ENCODE data around the gene KIFC3.

The KIFC3 gene

DNA sequence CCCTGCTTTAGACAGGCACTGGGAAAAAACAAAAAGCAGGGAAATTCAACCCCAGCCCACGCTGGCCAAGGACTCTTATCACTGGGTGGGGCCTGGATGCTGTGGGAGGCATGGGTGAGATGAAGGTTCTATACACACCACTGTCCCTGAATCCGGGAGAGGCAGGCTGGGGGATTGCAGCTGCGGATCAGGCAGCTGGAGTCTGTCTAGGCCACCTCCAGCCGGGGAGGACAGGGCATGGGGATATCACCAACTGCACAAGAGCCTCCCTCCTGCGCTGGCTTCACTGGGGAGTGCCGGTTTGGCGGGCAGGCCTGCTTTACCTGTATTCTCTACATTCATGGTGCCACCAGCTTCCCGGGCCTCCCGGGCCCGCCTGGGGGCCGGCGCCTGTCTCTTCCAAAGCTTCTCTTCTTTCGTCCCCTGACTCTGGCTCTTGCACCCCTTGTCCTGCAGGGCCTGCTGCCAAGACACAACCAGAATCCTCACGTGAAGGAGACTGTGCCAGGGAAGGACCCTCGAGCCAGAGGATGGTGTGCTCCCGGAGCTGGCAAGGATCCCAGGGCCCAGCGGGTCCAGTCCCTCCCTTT lies 13.9 kb downstream of the KIFC3 start:
- Histone ChIP-seq H3K36me3 (ENCODE audit: control insufficient read depth in 2 of 2, insufficient read depth in 1 of 2, low read length in 2 of 2) (peaks cover 0 to 3% of the 10 kb centered on the region in 2 experiments; a peak in 2 of 3 replicates), H3K9me3 (ENCODE audit: control insufficient read depth, insufficient read depth, low read depth, low read length) (no peaks in the 10 kb centered on the region), H3K4me1 (ENCODE audit: control insufficient read depth, insufficient read depth, low read length) (no peaks in the 10 kb centered on the region), H3K27ac (ENCODE audit: extremely low read depth, low read depth, low read length) (no peak overlapping the region), H3K4me3 (ENCODE audit: low read depth, low read length) (no peak overlapping the region)
- CTCF ChIA-PET: no interaction called here
- TF ChIP-seq ZIC2 (tag by site-specific recombination; IDR thresholded peaks at IDR 0.05): 0 out of 2 replicates have a peak, but pooled peaks have one; percentile 28
- TF ChIP-seq, protein P1, sequence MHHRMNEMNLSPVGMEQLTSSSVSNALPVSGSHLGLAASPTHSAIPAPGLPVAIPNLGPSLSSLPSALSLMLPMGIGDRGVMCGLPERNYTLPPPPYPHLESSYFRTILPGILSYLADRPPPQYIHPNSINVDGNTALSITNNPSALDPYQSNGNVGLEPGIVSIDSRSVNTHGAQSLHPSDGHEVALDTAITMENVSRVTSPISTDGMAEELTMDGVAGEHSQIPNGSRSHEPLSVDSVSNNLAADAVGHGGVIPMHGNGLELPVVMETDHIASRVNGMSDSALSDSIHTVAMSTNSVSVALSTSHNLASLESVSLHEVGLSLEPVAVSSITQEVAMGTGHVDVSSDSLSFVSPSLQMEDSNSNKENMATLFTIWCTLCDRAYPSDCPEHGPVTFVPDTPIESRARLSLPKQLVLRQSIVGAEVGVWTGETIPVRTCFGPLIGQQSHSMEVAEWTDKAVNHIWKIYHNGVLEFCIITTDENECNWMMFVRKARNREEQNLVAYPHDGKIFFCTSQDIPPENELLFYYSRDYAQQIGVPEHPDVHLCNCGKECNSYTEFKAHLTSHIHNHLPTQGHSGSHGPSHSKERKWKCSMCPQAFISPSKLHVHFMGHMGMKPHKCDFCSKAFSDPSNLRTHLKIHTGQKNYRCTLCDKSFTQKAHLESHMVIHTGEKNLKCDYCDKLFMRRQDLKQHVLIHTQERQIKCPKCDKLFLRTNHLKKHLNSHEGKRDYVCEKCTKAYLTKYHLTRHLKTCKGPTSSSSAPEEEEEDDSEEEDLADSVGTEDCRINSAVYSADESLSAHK (tag by site-specific recombination; IDR thresholded peaks at IDR 0.05): no peak
- TF ChIP-seq, protein P2, sequence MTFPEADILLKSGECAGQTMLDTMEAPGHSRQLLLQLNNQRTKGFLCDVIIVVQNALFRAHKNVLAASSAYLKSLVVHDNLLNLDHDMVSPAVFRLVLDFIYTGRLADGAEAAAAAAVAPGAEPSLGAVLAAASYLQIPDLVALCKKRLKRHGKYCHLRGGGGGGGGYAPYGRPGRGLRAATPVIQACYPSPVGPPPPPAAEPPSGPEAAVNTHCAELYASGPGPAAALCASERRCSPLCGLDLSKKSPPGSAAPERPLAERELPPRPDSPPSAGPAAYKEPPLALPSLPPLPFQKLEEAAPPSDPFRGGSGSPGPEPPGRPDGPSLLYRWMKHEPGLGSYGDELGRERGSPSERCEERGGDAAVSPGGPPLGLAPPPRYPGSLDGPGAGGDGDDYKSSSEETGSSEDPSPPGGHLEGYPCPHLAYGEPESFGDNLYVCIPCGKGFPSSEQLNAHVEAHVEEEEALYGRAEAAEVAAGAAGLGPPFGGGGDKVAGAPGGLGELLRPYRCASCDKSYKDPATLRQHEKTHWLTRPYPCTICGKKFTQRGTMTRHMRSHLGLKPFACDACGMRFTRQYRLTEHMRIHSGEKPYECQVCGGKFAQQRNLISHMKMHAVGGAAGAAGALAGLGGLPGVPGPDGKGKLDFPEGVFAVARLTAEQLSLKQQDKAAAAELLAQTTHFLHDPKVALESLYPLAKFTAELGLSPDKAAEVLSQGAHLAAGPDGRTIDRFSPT (tag by site-specific recombination; IDR thresholded peaks at IDR 0.05): no peak
- TF ChIP-seq, protein P3, sequence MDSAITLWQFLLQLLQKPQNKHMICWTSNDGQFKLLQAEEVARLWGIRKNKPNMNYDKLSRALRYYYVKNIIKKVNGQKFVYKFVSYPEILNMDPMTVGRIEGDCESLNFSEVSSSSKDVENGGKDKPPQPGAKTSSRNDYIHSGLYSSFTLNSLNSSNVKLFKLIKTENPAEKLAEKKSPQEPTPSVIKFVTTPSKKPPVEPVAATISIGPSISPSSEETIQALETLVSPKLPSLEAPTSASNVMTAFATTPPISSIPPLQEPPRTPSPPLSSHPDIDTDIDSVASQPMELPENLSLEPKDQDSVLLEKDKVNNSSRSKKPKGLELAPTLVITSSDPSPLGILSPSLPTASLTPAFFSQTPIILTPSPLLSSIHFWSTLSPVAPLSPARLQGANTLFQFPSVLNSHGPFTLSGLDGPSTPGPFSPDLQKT (IDR thresholded peaks at IDR 0.05; ENCODE audit: borderline replicate concordance, low read depth, low read length): no peak
- TF ChIP-seq BCL11B (tag by site-specific recombination; IDR thresholded peaks at IDR 0.05; ENCODE audit: low read depth): no peak
- peak; percentile 82 for TF ChIP-seq ZFHX2 (tag by site-specific recombination; conservative IDR thresholded peaks at IDR 0.05)
- TF ChIP-seq ZNF324 (tag by site-specific recombination; IDR thresholded peaks at IDR 0.05): no peak
- TF ChIP-seq ZNF423 (tag by site-specific recombination; IDR thresholded peaks at IDR 0.05): no peak
- TF ChIP-seq ZXDB (tag by site-specific recombination; IDR thresholded peaks at IDR 0.05): no peak
- TF ChIP-seq ZSCAN30 (tag by site-specific recombination; IDR thresholded peaks at IDR 0.05): no peak
- no peak for TF ChIP-seq HOXC10 (CRISPR knock-in tag; IDR thresholded peaks at IDR 0.05)
- peak; percentile 88 for TF ChIP-seq EGR2 (tag by site-specific recombination; IDR thresholded peaks at IDR 0.05; ENCODE audit: low read depth)
- no peak for TF ChIP-seq ZNF221 (tag by site-specific recombination; IDR thresholded peaks at IDR 0.05; ENCODE audit: borderline replicate concordance)
- TF ChIP-seq, protein P4, sequence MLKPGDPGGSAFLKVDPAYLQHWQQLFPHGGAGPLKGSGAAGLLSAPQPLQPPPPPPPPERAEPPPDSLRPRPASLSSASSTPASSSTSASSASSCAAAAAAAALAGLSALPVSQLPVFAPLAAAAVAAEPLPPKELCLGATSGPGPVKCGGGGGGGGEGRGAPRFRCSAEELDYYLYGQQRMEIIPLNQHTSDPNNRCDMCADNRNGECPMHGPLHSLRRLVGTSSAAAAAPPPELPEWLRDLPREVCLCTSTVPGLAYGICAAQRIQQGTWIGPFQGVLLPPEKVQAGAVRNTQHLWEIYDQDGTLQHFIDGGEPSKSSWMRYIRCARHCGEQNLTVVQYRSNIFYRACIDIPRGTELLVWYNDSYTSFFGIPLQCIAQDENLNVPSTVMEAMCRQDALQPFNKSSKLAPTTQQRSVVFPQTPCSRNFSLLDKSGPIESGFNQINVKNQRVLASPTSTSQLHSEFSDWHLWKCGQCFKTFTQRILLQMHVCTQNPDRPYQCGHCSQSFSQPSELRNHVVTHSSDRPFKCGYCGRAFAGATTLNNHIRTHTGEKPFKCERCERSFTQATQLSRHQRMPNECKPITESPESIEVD (tag by site-specific recombination; IDR thresholded peaks at IDR 0.05): no peak
- TF ChIP-seq GLIS2 (tag by site-specific recombination; IDR thresholded peaks at IDR 0.05): 0 out of 2 replicates have a peak, but pooled peaks have one; percentile 23
- TF ChIP-seq ZNF626 (tag by site-specific recombination; IDR thresholded peaks at IDR 0.05): no peak
- TF ChIP-seq ZSCAN23 (tag by site-specific recombination; IDR thresholded peaks at IDR 0.05): no peak
- no peak for TF ChIP-seq ZBTB17 (tag by site-specific recombination; IDR thresholded peaks at IDR 0.05)
- TF ChIP-seq ZBTB1 (tag by site-specific recombination; IDR thresholded peaks at IDR 0.05): no peak
- no peak for TF ChIP-seq KLF16 (tag by site-specific recombination; IDR thresholded peaks at IDR 0.05)
- TF ChIP-seq ZNF184 (tag by site-specific recombination; IDR thresholded peaks at IDR 0.05): no peak
- TF ChIP-seq ZNF529 (tag by site-specific recombination; IDR thresholded peaks at IDR 0.05; ENCODE audit: insufficient replicate concordance): no peak
- no peak for TF ChIP-seq ZNF501 (tag by site-specific recombination; IDR thresholded peaks at IDR 0.05)
- TF ChIP-seq, protein P5, sequence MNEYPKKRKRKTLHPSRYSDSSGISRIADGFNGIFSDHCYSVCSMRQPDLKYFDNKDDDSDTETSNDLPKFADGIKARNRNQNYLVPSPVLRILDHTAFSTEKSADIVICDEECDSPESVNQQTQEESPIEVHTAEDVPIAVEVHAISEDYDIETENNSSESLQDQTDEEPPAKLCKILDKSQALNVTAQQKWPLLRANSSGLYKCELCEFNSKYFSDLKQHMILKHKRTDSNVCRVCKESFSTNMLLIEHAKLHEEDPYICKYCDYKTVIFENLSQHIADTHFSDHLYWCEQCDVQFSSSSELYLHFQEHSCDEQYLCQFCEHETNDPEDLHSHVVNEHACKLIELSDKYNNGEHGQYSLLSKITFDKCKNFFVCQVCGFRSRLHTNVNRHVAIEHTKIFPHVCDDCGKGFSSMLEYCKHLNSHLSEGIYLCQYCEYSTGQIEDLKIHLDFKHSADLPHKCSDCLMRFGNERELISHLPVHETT (tag by site-specific recombination; IDR thresholded peaks at IDR 0.05): no peak
- POLR2A ChIA-PET: no interaction called here
